GM12878 (cell line): ENCODE measurements around the gene ITK. TPM values are rescaled to one million over a fixed set of nuclear protein-coding genes. Genes with fewer than 3 reads are reported as not detected.

Experiments
- ATAC-seq: fragments of 200-7000 bp; cut with Tn5 transposase; 3 replicates; pipeline ENCODE4 v1.9.1; 2020; ENCODE audit warnings: mild to moderate bottlenecking, moderate library complexity
- BruUV-seq: library from RNA; stranded (reverse); fragments of 400-500 nt; replicated peaks from 2 replicates; lab custom pipeline; 2021; lab: Mats Ljungman, UMichigan
- CTCF ChIA-PET: fragments of 300-600 bp; sonication (Branson Sonifier 250); formaldehyde crosslinking; extraction: SDS; loops from one replicate; lab custom pipeline; 2021; ENCODE audit warnings: inconsistent platforms; lab: Yijun Ruan, JAX
- POLR2A ChIA-PET: fragments of 350-600 bp; formaldehyde crosslinking; extraction: SDS; loops from one replicate; lab custom pipeline; 2021; ENCODE audit warnings: inconsistent platforms; lab: Charles Lee
- RAD21 ChIA-PET: fragments of 300-600 bp; sonication (Branson Sonifier 250); formaldehyde crosslinking; loops from one replicate; lab custom pipeline; 2023; ENCODE audit warnings: antibody characterized with exemption; ENCODE audit not compliant: unreplicated experiment; lab: Charles Lee
- SMC1A ChIA-PET: fragments of 300-600 bp; sonication (Branson Sonifier 250); formaldehyde crosslinking; loops from one replicate; lab custom pipeline; 2023; ENCODE audit not compliant: unreplicated experiment, uncharacterized antibody; lab: Charles Lee
- DNase-seq: peaks from one replicate; pipeline ENCODE4 v3.0.0-alpha.2; 2011; ENCODE audit warnings: low read depth, low spot score
- FAIRE-seq: peaks from 3 replicates; lab custom pipeline; 2011; peaks lifted over from hg19 to GRCh38; lab: Jason Lieb, UNC
- H2AFZ ChIP-seq: 2 replicates; pipeline ENCODE4 v1.6.0; 2011; ENCODE audit warnings: low read depth, low read length, control low read depth; ENCODE audit not compliant: control insufficient read depth
- H3K27ac ChIP-seq: 2 replicates; pipeline ENCODE4 v1.5.1; 2011; ENCODE audit warnings: control low read depth; ENCODE audit not compliant: control insufficient read depth, insufficient read depth
- H3K27me3 ChIP-seq, 2 experiments: replicated peaks in 1 of 2; 2 replicates each; pipeline versions ENCODE4 v1.6.0 to v1.6.1; 2011; ENCODE audit warnings: low read length in 1 of 2; ENCODE audit not compliant: control insufficient read depth in 2 of 2, insufficient read depth in 2 of 2
- H3K36me3 ChIP-seq, 2 experiments: 2 replicates each; pipeline ENCODE4 v1.5.1; 2011; ENCODE audit warnings: low read length in 1 of 2; ENCODE audit not compliant: control insufficient read depth in 2 of 2, insufficient read depth in 2 of 2
- H3K4me1 ChIP-seq: 2 replicates; pipeline ENCODE4 v1.6.1; 2011; ENCODE audit warnings: mild to moderate bottlenecking, low read length, moderate library complexity, mixed read lengths; ENCODE audit not compliant: control insufficient read depth, insufficient read depth
- H3K4me2 ChIP-seq: 2 replicates; pipeline ENCODE4 v1.6.0; 2011; ENCODE audit warnings: control low read depth; ENCODE audit not compliant: control insufficient read depth, insufficient read depth
- H3K4me3 ChIP-seq: fragments of 200-600 bp; sonication (generic); 2 replicates; pipeline ENCODE4 v1.5.1; 2016
- H3K79me2 ChIP-seq: 2 replicates; pipeline ENCODE4 v1.6.0; 2011; ENCODE audit warnings: low read length; ENCODE audit not compliant: control insufficient read depth, insufficient read depth
- H3K9ac ChIP-seq: 2 replicates; pipeline ENCODE4 v1.8.0; 2011; ENCODE audit warnings: low read length, control low read depth, mixed read lengths; ENCODE audit not compliant: control insufficient read depth, insufficient read depth
- H3K9me3 ChIP-seq: replicated peaks from 3 replicates; pipeline ENCODE4 v1.5.1; 2011; ENCODE audit warnings: mild to moderate bottlenecking, low read length; ENCODE audit not compliant: control insufficient read depth, insufficient read depth
- H4K20me1 ChIP-seq: 2 replicates; pipeline ENCODE4 v1.6.0; 2011; ENCODE audit not compliant: control insufficient read depth, insufficient read depth
- BHLHE40 ChIP-seq, 2 experiments: fragments of 450-650 bp in 1 of 2; IDR thresholded peaks; 2 replicates each; pipeline ENCODE4 v1.6.1; 2011 to 2017; ENCODE audit warnings: low read depth in 2 of 2, borderline replicate concordance in 1 of 2, improper control_type of control experiment in 1 of 2, low read length in 1 of 2, mild to moderate bottlenecking in 1 of 2
- CHD1 ChIP-seq: IDR thresholded peaks from 2 replicates; pipeline ENCODE4 v1.6.1; 2012; ENCODE audit warnings: low read depth, low read length, improper control_type of control experiment
- NBN ChIP-seq: fragments of 450-650 bp; IDR thresholded peaks from 2 replicates; pipeline ENCODE4 v1.6.1; 2016
- RAD51 ChIP-seq: fragments of 450-650 bp; IDR thresholded peaks from 2 replicates; pipeline ENCODE4 v1.6.1; 2016; ENCODE audit warnings: moderate library complexity, mild to moderate bottlenecking, inconsistent platforms
- SREBF1 ChIP-seq: IDR thresholded peaks from 2 replicates; pipeline ENCODE4 v1.6.1; 2012; ENCODE audit warnings: mild to moderate bottlenecking, low read length
- USF1 ChIP-seq: IDR thresholded peaks from 2 replicates; pipeline ENCODE4 v1.6.1; 2011; ENCODE audit warnings: borderline replicate concordance, low read depth, mild to moderate bottlenecking, moderate library complexity, mixed read lengths, low read length; ENCODE audit not compliant: insufficient read depth; ENCODE audit errors: extremely low read length
- WGBS: methylation state at CpG from one replicate; pipeline ENCODE4 v1.1.6; 2016; ENCODE audit warnings: low lambda C conversion rate; ENCODE audit not compliant: insufficient replicate concordance, insufficient coverage; ENCODE audit errors: missing lambda C conversion rate; 5-methylcytosine and 5-hydroxymethylcytosine counted together
- in situ Hi-C: fragments of 300-500 bp; cut with MboI; formaldehyde crosslinking; loops from 9 replicates; pipeline ENCODE4 v1.14.3; 2018; ENCODE audit warnings: mixed read lengths
- intact Hi-C: fragments of 100-400 bp; cut with micrococcal nuclease; formaldehyde crosslinking; loops from one replicate; pipeline ENCODE4 v1.14.2; 2022; ENCODE audit not compliant: unreplicated experiment
- polyA plus RNA-seq, 11 experiments: library from polyadenylated mRNA; depleted of rRNA in 4 of 11; unstranded in 6 of 11; stranded (reverse) in 5 of 11; fragments of >200 nt; fragmentation: Nextera tagmentation in 4 of 11; fragmentation: Illumina TruSeq in 1 of 11; extraction: Ambion mirVana in 4 of 11; extraction: Trizol in 1 of 11; gene quantifications; 1 replicate in 1 of 11; 2 replicates in 10 of 11; pipeline versions ENCODE4 v1.2.1 to v1.2.3, GENCODE V29; 2011 to 2016; ENCODE audit warnings: inconsistent platforms in 2 of 11, missing spikeins in 2 of 11, low read depth in 1 of 11
- total RNA-seq, 4 experiments: library from RNA; depleted of rRNA in 3 of 4; stranded (reverse); fragments of >200 nt in 3 of 4; fragmentation: Illumina TruSeq in 1 of 4; extraction: Trizol in 1 of 4; gene quantifications; 2 replicates each; pipeline versions ENCODE4 v1.2.1 to v1.2.3, GENCODE V29; 2013 to 2021

Gene ITK
- total and polyA plus RNA-seq, 10 of the 15 experiments (the other 5 are each of a cell fraction or from before 2014, with no cell fraction given), result 0.05 to 2.4 (median 0.76) TPM

GRCh38 chr5:157215514-157216167 lies 35.0 kb downstream of the ITK start:
- H3K9ac ChIP-seq, result no peak overlapping the region
- H3K79me2 ChIP-seq, result no peaks in the 10 kb centered on the region
- ATAC-seq (peak; percentile 26), DNase-seq (no peak), FAIRE-seq (no peak)
- no peaks in the 10 kb centered on the region for H4K20me1 ChIP-seq
- peak overlapping the region; percentile 24 for H3K4me2 ChIP-seq
- intact Hi-C loops, result loop anchor here (2.0 kb wide), 2 partner anchors 43 to 67 kb away; no protein-coding TSS in a partner anchor
- H2AFZ ChIP-seq, result no peak overlapping the region
- ChIA-PET RAD21 (interaction anchor here (1.0 to 4.9 kb wide), 13 partner anchors 10 to 66 kb away, joined by 3 to 52 read pairs (median 11); no protein-coding TSS in a partner anchor), SMC1A (interaction anchor here (0.6 to 5.0 kb wide), 14 partner anchors 11 to 93 kb away, joined by 3 to 45 read pairs (median 4); partner anchors contain the start of gene ITK), POLR2A (interaction anchor here (0.5 to 4.7 kb wide), 6 partner anchors 43 to 312 kb away, joined by 4 to 20 read pairs (median 6); no protein-coding TSS in a partner anchor), CTCF (interaction anchor here (0.5 to 6.3 kb wide), 8 partner anchors 12 to 616 kb away, joined by 3 to 53 read pairs (median 6); no protein-coding TSS in a partner anchor)
- H3K4me3 ChIP-seq, result no peak overlapping the region
- H3K4me1 ChIP-seq, result peaks cover 60% of the 10 kb centered on the region
- H3K9me3 ChIP-seq, result no peaks in the 10 kb centered on the region; the same call in 2 of the 3 replicates
- no TSS peak for BruUV-seq
- TF ChIP-seq NBN (peak; percentile 2; the same call in 1 of the 2 replicates), USF1 (peak; percentile 30), SREBF1 (no peak), RAD51 (peak; percentile 65; the same call in 1 of the 2 replicates), CHD1 (no peak), BHLHE40 (IDR thresholded peaks at IDR 0.05; ENCODE audit: borderline replicate concordance in 1 of 2, low read depth in 2 of 2, low read length in 1 of 2) (peak in 1 of 2 experiments; percentile 10; a peak in 1 of 4 replicates)
- whole genome bisulfite sequencing, result 40% methylated on average over 5 of the region's 5 CpGs
- in situ Hi-C loops, result no loop called here
- H3K36me3 ChIP-seq, result no peaks in the 10 kb centered on the region
- peak overlapping the region; percentile 13 for H3K27ac ChIP-seq
- no peaks in the 10 kb centered on the region for H3K27me3 ChIP-seq
